GM21717 (cell line): Measurements from ENCODE around the gene TTC24.

Experiments
- ATAC-seq: cut with Tn5 transposase; IDR thresholded peaks from one replicate; pipeline ENCODE4 v1.9.1; 2021; ENCODE audit warnings: mild to moderate bottlenecking, moderate library complexity; ENCODE audit not compliant: unreplicated experiment

TTC24 gene

DNA sequence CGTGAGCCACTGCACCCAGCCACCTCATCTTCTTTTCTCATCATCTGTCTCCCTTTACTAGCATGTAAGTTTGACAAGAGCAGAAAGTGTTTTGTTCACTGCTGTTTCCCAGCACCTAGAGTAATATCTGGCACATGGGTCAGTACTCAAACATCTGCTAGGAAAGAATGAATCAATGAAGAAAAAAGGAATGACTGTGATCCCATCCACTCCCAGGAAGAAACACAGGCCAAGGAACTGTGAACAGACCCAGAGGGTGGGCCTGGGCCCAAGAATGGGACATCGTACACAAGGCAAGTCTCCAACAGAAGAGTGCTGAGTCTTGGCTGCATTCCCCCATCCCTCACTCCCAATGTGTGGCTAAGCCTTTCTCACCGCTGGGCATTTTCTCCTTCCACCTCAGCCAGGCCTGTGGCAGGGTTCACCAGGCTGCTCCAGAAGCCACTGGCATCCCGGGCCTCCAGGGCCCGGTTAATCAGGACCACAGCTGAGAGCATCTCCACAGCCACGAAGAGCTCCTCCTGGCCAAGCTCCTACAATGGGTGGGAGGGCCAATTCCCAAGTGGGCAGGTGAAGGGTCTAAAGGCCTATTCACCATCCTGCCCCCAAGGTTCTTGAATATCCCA, 25.6 kb upstream of the TTC24 start:
- no peak for ATAC-seq

- ATAC-seq = no peak
These were observed 24.6 kb upstream of the TTC24 start for GRCh38 chr1:156554971-156555370.

DNA sequence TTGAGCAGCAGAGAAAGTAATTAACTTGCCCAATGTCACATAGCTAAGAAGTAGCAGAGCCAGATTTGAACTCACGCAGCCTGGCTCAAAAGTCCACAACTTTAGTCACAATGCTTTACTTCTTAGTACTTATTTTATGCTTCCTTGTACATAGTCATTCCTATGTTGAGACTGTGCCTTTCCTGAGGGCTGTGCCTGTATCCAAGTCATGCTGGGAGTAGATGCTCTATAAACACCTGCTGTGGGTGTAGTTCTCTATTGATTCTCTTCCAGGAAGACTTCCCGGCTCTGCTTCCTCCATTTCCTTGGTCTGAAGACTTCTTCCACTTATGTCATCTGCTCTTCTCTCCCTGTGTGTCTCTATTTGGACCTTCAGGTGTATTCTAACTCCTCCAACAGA, 23.8 kb upstream of the TTC24 start:
- no peak for ATAC-seq

GRCh38 chr1:156556354-156556753, 23.2 kb upstream of the TTC24 start:
- ATAC-seq = no peak

- no peak for ATAC-seq
These were observed 20.3 kb upstream of the TTC24 start for GRCh38 chr1:156559086-156559796.

DNA sequence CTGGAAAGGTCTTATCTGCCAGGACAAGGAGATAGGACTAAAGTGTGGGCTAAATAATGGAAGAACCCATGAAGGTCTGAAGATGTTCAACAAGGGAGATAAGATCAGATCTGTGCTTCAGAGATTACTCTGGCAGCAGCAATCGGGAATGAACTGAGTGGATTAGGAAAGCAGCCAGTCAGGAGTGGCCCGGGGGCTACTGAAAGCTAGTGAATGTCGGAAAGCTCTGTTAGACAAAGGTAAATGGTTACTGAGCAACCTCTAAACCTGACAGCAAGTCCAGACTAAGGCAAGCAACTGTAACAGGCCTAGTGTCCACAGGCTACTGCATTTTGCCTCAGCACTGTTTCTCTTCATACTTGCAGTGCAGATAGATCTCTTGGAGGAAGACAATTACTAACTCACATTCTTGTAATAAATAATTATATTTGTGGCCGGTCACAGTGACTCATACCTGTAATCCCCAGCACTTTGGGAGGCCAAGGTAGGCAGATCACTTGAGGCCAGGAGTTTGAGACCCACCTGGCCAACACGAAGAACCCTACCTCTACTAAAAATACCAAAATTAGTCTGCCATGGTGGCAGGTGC, 19.6 kb upstream of the TTC24 start:
- no peak for ATAC-seq

DNA sequence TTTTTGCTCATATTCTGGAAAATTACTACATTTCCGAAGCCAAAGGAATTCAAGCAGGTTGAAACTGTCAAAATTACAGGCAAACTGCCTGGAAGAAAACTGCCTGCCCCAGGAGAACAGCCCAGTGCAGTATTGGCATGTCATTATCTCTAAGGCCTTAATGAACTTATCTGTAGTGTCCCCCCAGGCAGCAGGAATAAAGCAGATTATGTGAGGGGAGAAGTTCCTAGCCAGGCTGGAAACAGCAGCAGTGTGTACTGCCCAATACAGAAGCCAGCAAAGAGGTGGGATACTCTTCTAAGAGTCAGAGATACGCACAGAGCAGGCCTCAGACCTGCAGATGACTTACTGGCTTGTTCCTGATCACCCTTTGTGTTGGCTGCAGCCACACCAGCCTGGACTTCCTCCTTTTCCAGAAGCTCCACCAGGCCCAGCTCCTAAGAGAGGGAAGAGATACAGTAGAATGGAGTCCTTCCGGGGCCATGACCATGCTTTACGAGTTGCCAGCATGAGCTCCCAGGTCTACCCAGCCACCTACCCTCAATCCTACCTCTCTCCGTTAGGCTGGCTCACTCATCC, 18.8 kb upstream of the TTC24 start:
- no peak for ATAC-seq

DNA sequence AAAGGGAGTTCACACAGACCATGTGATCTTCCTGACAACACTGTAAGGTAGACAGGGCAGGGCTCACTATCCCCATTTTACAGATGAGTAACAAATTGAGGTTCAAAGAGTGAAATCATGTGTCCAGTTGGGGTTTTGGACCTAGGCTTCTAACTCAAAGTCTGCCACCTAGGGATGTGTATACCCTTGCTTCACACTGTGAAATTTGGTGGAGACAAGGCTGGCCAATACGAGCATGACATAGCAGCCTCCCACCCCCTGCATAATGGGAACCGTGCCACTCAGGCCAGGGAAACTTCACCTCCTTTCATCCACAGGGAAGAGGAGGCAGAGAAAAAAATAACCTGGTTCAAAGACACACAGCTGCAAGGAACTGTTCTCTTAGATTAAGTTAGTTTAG, 14.0 kb upstream of the TTC24 start:
- ATAC-seq = no peak

DNA sequence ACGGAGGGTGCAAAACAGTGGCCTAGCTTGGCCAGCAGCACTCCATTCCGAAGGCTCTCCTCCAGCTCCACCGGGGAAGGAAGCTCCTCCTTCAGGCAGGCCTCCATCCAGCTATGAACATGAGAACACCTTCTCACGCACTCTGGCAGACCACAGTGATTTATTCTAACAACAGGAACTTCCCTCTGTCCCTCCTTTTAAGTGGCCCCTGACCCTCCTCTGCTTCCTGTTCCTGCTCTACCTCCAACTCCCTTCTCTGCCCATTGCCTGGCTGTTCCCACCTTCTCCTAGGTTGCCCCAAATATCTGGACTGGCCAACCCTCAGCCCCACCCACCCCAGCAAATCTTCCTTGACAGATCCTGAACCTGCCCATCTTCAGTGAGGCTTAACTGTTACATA, 13.1 kb upstream of the TTC24 start:
- ATAC-seq = no peak

- no peak for ATAC-seq
These were observed 8.2 kb upstream of the TTC24 start for GRCh38 chr1:156571261-156571852.

- ATAC-seq = no peak
These were observed 7.4 kb upstream of the TTC24 start, which contains the start of gene IQGAP3 for GRCh38 chr1:156571919-156572662. IQGAP3 (minus strand) TSS chr1:156572565; CDS start chr1:156572529, 36 bp downstream.

DNA sequence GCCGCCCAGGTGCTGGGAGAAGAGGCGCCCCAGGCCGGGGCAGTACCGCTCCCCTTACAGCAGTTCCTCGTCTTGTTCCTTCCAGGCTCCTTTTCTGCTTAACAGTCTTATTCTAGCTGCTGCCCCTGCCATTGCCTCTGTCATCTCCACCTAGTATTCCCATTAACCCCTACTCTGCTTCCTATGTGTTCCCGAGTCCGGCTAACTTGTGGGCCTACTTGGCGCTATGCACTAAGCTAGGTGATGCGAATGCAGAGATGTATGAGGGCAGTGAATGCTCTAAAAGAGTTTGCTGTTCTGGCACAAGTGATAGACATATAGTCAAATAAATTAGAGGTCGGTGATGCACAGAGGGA, 6.9 kb upstream of the TTC24 start:
- no peak for ATAC-seq

GRCh38 chr1:156574039-156574633, 5.4 kb upstream of the TTC24 start:
- ATAC-seq = no peak

DNA sequence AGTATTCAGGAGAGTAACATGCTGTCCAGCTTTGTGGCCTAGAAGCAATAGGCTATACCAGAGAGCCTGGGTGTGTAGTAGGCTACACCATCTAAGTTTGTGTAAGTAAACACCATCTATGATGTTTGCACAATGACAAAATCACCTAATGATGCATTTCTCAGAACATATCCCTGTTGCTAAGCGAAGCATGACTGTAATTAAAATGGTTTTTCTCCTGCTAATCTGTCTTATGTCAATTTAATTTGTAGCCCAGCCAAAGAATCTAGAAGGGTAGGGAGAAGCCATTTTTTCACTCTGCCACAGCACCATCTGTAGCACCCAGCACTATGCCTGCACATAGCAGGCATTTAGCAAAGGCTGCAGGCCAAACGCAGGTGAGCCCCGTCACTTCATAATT, 2.0 kb upstream of the TTC24 start:
- no peak for ATAC-seq

GRCh38 chr1:156578055-156578454, 1.5 kb upstream of the TTC24 start:
- ATAC-seq = no peak

DNA sequence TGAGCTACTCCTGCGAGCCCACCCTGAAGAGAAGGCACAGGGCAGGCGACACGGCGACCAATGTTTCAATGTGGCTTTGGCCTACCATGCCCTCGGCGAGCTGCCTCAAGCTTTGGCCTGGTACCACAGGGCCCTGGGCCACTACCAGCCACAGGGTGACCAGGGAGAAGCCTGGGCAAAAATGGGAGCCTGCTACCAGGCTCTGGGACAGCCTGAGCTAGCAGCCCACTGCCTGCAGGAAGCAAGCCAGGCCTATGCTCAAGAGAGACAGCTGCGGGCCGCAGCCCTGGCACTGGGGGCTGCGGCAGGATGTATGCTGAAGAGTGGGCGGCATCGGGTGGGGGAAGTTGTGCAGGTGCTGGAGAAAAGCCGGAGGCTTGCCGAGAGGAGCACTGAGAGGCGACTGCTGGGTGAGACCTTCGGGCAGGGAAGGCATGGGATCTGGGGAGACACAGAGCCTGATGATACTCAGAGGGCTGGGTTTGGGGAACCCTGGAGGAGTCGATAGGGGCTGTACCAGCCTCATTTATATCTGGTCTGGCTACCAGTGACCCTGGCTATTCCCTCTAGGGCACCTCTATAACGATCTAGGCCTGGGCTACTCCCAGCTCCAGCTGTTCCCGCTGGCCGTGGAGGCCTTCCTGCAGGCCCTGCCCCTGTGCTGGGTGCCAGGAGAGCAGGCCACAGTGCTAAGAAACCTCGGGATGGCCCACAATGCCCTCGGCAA, 2.3 kb downstream of the TTC24 start:
- no peak for ATAC-seq

DNA sequence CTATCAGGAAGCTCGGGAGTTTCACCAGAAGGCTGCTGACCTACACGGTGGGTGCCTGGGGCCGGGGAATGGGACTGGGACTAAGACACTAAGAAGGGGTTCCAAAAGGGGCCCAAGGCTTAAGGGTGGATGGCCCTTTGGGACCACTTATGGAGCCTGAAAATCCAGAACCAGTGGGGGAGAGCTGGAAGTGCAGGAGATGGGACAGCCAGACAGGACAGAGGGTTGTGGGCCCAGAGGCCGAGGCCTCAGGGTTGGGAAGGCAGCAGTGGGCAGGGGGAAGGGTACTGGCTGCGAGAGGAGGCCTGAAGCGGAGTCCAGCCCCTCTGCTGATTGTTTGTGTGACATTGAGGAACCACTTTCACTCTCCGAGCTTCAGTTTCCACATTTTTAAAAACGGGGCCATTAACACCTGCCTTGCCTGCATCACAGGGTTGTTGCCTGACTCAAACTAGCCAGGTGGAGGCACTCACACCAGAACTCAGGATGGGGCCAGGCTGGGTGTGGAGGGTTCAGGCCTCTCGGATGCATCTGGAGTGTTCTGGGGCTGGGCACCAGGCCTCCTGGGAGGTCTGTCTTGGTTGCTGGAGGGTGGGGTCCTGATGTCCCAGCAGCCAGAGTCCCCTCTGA, 3.0 kb downstream of the TTC24 start:
- ATAC-seq = no peak

- ATAC-seq = no peak
These were observed 4.5 kb downstream of the TTC24 start for GRCh38 chr1:156583821-156584622.

DNA sequence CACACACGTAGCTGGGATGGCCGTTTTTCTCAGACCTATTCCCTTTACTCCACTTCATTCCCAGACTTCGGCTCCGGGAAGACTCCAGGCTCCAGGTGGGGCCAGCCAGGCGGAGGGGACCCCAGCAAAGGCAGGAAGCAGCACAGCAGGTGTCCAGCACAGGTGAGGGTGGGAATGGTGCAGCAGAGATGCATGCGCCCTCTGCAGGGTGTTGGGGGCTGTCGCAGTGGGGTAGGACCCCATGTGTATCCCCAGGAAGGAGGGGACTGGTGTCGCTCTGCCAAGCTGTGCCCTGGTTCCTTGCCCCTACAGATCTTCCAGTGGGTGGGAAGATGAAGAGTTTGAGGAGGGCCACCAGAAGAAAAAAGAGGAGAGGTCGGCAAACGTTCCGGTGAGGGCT, 5.3 kb downstream of the TTC24 start:
- ATAC-seq = no peak
